SJSA1 (cell line): ENCODE measurements around the gene LRRD1. TPM values are rescaled to one million over a fixed set of nuclear protein-coding genes. Genes with fewer than 3 reads are reported as not detected.
"Not testable (repeated sequence)": the region's sequence is repeated elsewhere in the genome, so short reads cannot be mapped to it uniquely, and the experiment has no call there.

Source experiments
- DNase-seq, 2 experiments: peaks; one replicate each; pipeline ENCODE4 v3.0.0-alpha.2; 2015 to 2020; ENCODE audit warnings: low spot score in 2 of 2, low read depth in 1 of 2
- H3K27ac ChIP-seq: fragments of 250-450 bp; sonication (Bioruptor Pico); 2 replicates; pipeline ENCODE4 v1.5.1; 2020; ENCODE audit warnings: mild to moderate bottlenecking, moderate library complexity
- H3K27me3 ChIP-seq: fragments of 250-450 bp; sonication (Bioruptor Pico); replicated peaks from 2 replicates; pipeline ENCODE4 v1.5.1; 2020; ENCODE audit warnings: mild to moderate bottlenecking, moderate library complexity
- H3K36me3 ChIP-seq: fragments of 250-450 bp; sonication (Bioruptor Pico); 2 replicates; pipeline ENCODE4 v1.5.1; 2020; ENCODE audit warnings: mild to moderate bottlenecking
- H3K4me1 ChIP-seq: fragments of 250-450 bp; sonication (Bioruptor Pico); replicated peaks from 2 replicates; pipeline ENCODE4 v1.6.1; 2021; ENCODE audit warnings: mild to moderate bottlenecking
- H3K4me3 ChIP-seq: fragments of 250-450 bp; sonication (Bioruptor Pico); 2 replicates; pipeline ENCODE4 v1.5.1; 2020; ENCODE audit warnings: mild to moderate bottlenecking
- H3K9me3 ChIP-seq: fragments of 250-450 bp; sonication (Bioruptor Pico); replicated peaks from 2 replicates; pipeline ENCODE4 v1.5.1; 2020; ENCODE audit warnings: mild to moderate bottlenecking
- total RNA-seq: library from RNA; depleted of rRNA; stranded (reverse); fragments of >200 nt; shearing (Covaris generic); gene quantifications from 2 replicates; pipeline ENCODE4 v1.2.3, GENCODE V29; 2014

LRRD1 gene
- total RNA-seq, 1 experiment from 2014 or later = not detected

- peaks cover 28% of the 10 kb centered on the region for H3K36me3 ChIP-seq
- H3K9me3 ChIP-seq = no peaks in the 10 kb centered on the region
- peak overlapping the region; percentile 79 for H3K4me3 ChIP-seq
- H3K27ac ChIP-seq = peak overlapping the region; percentile 94
- H3K27me3 ChIP-seq = no peaks in the 10 kb centered on the region
- H3K4me1 ChIP-seq = 0 out of 2 replicates have a peak, but pooled peaks cover 7% of the 10 kb centered on the region
- no peak for DNase-seq
These were observed 45.7 kb downstream of the LRRD1 start for GRCh38 chr7:92133133-92133736.

GRCh38 chr7:92131764-92132330, 47.1 kb downstream of the LRRD1 start:
- Histone ChIP-seq H3K27ac (no peak overlapping the region), H3K4me3 (no peak overlapping the region), H3K9me3 (no peaks in the 10 kb centered on the region), H3K27me3 (no peaks in the 10 kb centered on the region), H3K4me1 (0 out of 2 replicates have a peak, but pooled peaks cover 7% of the 10 kb centered on the region), H3K36me3 (peaks cover 42% of the 10 kb centered on the region)
- DNase-seq = no peak

GRCh38 chr7:92131093-92131492, 47.8 kb downstream of the LRRD1 start:
- no peak for DNase-seq
- Histone ChIP-seq H3K4me3 (no peak overlapping the region), H3K36me3 (peaks cover 49% of the 10 kb centered on the region), H3K4me1 (0 out of 2 replicates have a peak, but pooled peaks cover 7% of the 10 kb centered on the region), H3K27ac (no peak overlapping the region), H3K9me3 (no peaks in the 10 kb centered on the region), H3K27me3 (no peaks in the 10 kb centered on the region)

GRCh38 chr7:92121681-92122080, 57.3 kb downstream of the LRRD1 start:
- Histone ChIP-seq H3K36me3 (peaks cover 51% of the 10 kb centered on the region), H3K9me3 (no peaks in the 10 kb centered on the region), H3K27me3 (no peaks in the 10 kb centered on the region), H3K4me3 (no peak overlapping the region), H3K4me1 (no peaks in the 10 kb centered on the region), H3K27ac (no peak overlapping the region)
- DNase-seq = no peak

GRCh38 chr7:92119213-92119759, 59.7 kb downstream of the LRRD1 start:
- Histone ChIP-seq H3K4me3 (no peak overlapping the region), H3K9me3 (no peaks in the 10 kb centered on the region), H3K27me3 (no peaks in the 10 kb centered on the region), H3K4me1 (no peaks in the 10 kb centered on the region), H3K36me3 (peaks cover 44% of the 10 kb centered on the region), H3K27ac (no peak overlapping the region)
- DNase-seq = no peak

GRCh38 chr7:92116949-92117348, 62.0 kb downstream of the LRRD1 start:
- Histone ChIP-seq H3K27ac (no peak overlapping the region), H3K27me3 (no peaks in the 10 kb centered on the region), H3K9me3 (no peaks in the 10 kb centered on the region), H3K4me1 (no peaks in the 10 kb centered on the region), H3K4me3 (no peak overlapping the region), H3K36me3 (peaks cover 34% of the 10 kb centered on the region)
- DNase-seq = no peak

- H3K27ac ChIP-seq = no peak overlapping the region
- peaks cover 35% of the 10 kb centered on the region for H3K36me3 ChIP-seq
- no peaks in the 10 kb centered on the region for H3K4me1 ChIP-seq
- no peak overlapping the region for H3K4me3 ChIP-seq
- H3K9me3 ChIP-seq = no peaks in the 10 kb centered on the region
- no peaks in the 10 kb centered on the region for H3K27me3 ChIP-seq
- no peak for DNase-seq
These were observed 63.1 kb downstream of the LRRD1 start for GRCh38 chr7:92115821-92116220.

GRCh38 chr7:92110857-92111256, 68.1 kb downstream of the LRRD1 start:
- peaks cover 52% of the 10 kb centered on the region for H3K36me3 ChIP-seq
- H3K9me3 ChIP-seq = no peaks in the 10 kb centered on the region
- no peaks in the 10 kb centered on the region for H3K27me3 ChIP-seq
- no peaks in the 10 kb centered on the region for H3K4me1 ChIP-seq
- no peak overlapping the region for H3K4me3 ChIP-seq
- DNase-seq = no peak
- no peak overlapping the region for H3K27ac ChIP-seq

- DNase-seq = no peak
- Histone ChIP-seq H3K9me3 (no peaks in the 10 kb centered on the region), H3K36me3 (peaks cover 38% of the 10 kb centered on the region), H3K4me3 (no peak overlapping the region), H3K27ac (no peak overlapping the region), H3K4me1 (no peaks in the 10 kb centered on the region), H3K27me3 (no peaks in the 10 kb centered on the region)
These were observed 70.1 kb downstream of the LRRD1 start for GRCh38 chr7:92108821-92109220.

- H3K27me3 ChIP-seq, H3K4me1 ChIP-seq, H3K4me3 ChIP-seq, H3K27ac ChIP-seq, H3K9me3 ChIP-seq: not testable (repeated sequence)
- peaks cover 40% of the 10 kb centered on the region for H3K36me3 ChIP-seq
- DNase-seq = peak in 1 of 2 experiments; percentile 42
These were observed 76.1 kb downstream of the LRRD1 start for GRCh38 chr7:92102862-92103261.

GRCh38 chr7:92100534-92100933, 78.4 kb downstream of the LRRD1 start:
- no peak for DNase-seq
- Histone ChIP-seq H3K27me3 (no peaks in the 10 kb centered on the region), H3K27ac (no peak overlapping the region), H3K4me1 (no peaks in the 10 kb centered on the region), H3K36me3 (peaks cover 38% of the 10 kb centered on the region), H3K9me3 (no peaks in the 10 kb centered on the region), H3K4me3 (no peak overlapping the region)

- Histone ChIP-seq H3K4me3 (no peak overlapping the region), H3K27me3 (no peaks in the 10 kb centered on the region), H3K9me3 (no peaks in the 10 kb centered on the region), H3K4me1 (no peaks in the 10 kb centered on the region), H3K27ac (no peak overlapping the region), H3K36me3 (peaks cover 36% of the 10 kb centered on the region)
- no peak for DNase-seq
These were observed 83.6 kb downstream of the LRRD1 start for GRCh38 chr7:92095380-92095779.
